WTC11 (cell line): ENCODE measurements around the gene COL5A1. TPM values are rescaled to one million over a fixed set of nuclear protein-coding genes. Genes with fewer than 3 reads are reported as not detected.

ENCODE experiments used
- ATAC-seq: fragments of 200-7000 bp; cut with Tn5 transposase; 2 replicates; pipeline ENCODE4 v1.10.0; 2021; ENCODE audit warnings: mild to moderate bottlenecking, moderate library complexity
- CTCF ChIA-PET: fragments of 300-600 bp; sonication (Branson Sonifier 250); formaldehyde crosslinking; loops from one replicate; lab custom pipeline; 2021; ENCODE audit warnings: antibody characterized with exemption; lab: Charles Lee
- POLR2A ChIA-PET: fragments of 350-600 bp; sonication (Branson Sonifier 250); formaldehyde crosslinking; loops from one replicate; lab custom pipeline; 2021; ENCODE audit warnings: antibody characterized with exemption; lab: Charles Lee
- DNase-seq: peaks from one replicate; pipeline ENCODE4 v3.0.0; 2021; ENCODE audit warnings: low spot score
- H3K27ac Mint-ChIP-seq: 2 replicates; pipeline ENCODE4 v1.8.0; 2021; ENCODE audit warnings: mixed read lengths
- H3K27me3 Mint-ChIP-seq: 2 replicates; pipeline ENCODE4 v1.8.0; 2021; ENCODE audit warnings: low read depth, mild to moderate bottlenecking, moderate library complexity, mixed read lengths
- H3K36me3 Mint-ChIP-seq: 2 replicates; pipeline ENCODE4 v1.8.0; 2021; ENCODE audit warnings: mixed read lengths
- H3K4me1 Mint-ChIP-seq: 2 replicates; pipeline ENCODE4 v1.8.0; 2022; ENCODE audit warnings: mixed read lengths
- H3K4me3 Mint-ChIP-seq: 2 replicates; pipeline ENCODE4 v1.8.0; 2021; ENCODE audit warnings: mild to moderate bottlenecking, moderate library complexity, mixed read lengths
- H3K9me3 Mint-ChIP-seq: 2 replicates; pipeline ENCODE4 v1.8.0; 2021; ENCODE audit warnings: mixed read lengths
- AR ChIP-seq: fragments of 250-450 bp; sonication (Bioruptor Pico); IDR thresholded peaks from 2 replicates; pipeline ENCODE4 v1.9.0; 2021; ENCODE audit warnings: mild to moderate bottlenecking
- ARID4B ChIP-seq: sonication (generic); formaldehyde crosslinking; IDR thresholded peaks from 2 replicates; pipeline ENCODE4 v1.8.0; 2023; ENCODE audit warnings: missing genetic modification reagents, mild to moderate bottlenecking, borderline replicate concordance
- ATF2 ChIP-seq: sonication (generic); formaldehyde crosslinking; IDR thresholded peaks from 2 replicates; pipeline ENCODE4 v1.8.1; 2022; ENCODE audit warnings: low read depth, missing genetic modification reagents, borderline replicate concordance
- ATF6 ChIP-seq: sonication (generic); formaldehyde crosslinking; IDR thresholded peaks from 2 replicates; pipeline ENCODE4 v1.8.1; 2023; ENCODE audit warnings: mild to moderate bottlenecking, missing genetic modification reagents
- E2F1 ChIP-seq: sonication (generic); formaldehyde crosslinking; IDR thresholded peaks from 2 replicates; pipeline ENCODE4 v1.8.0; 2022; ENCODE audit warnings: mild to moderate bottlenecking, missing genetic modification reagents
- FOXK1 ChIP-seq: sonication (generic); formaldehyde crosslinking; IDR thresholded peaks from 2 replicates; pipeline ENCODE4 v1.8.0; 2022; ENCODE audit warnings: mild to moderate bottlenecking, moderate library complexity, missing genetic modification reagents
- GRHL2 ChIP-seq: fragments of 250-450 bp; sonication (Bioruptor Pico); IDR thresholded peaks from 2 replicates; pipeline ENCODE4 v1.8.0; 2022; ENCODE audit warnings: mild to moderate bottlenecking, moderate library complexity; ENCODE audit not compliant: insufficient replicate concordance, severe bottlenecking
- HMGXB4 ChIP-seq: sonication (generic); formaldehyde crosslinking; IDR thresholded peaks from 2 replicates; pipeline ENCODE4 v1.8.1; 2023; ENCODE audit warnings: mild to moderate bottlenecking, moderate library complexity, missing genetic modification reagents
- NFE2L1 ChIP-seq: sonication (generic); formaldehyde crosslinking; IDR thresholded peaks from 2 replicates; pipeline ENCODE4 v1.8.1; 2023; ENCODE audit warnings: missing genetic modification reagents
- PREB ChIP-seq: sonication (generic); formaldehyde crosslinking; IDR thresholded peaks from 2 replicates; pipeline ENCODE4 v1.8.1; 2022; ENCODE audit warnings: mild to moderate bottlenecking, missing genetic modification reagents, moderate library complexity, borderline replicate concordance
- PRRX2 ChIP-seq: fragments of 250-450 bp; sonication (Bioruptor Pico); IDR thresholded peaks from 2 replicates; pipeline ENCODE4 v1.8.0; 2021; ENCODE audit warnings: mild to moderate bottlenecking
- SOX15 ChIP-seq: fragments of 250-450 bp; sonication (Bioruptor Pico); IDR thresholded peaks from 2 replicates; pipeline ENCODE4 v1.9.0; 2021; ENCODE audit warnings: mild to moderate bottlenecking
- total RNA-seq: library from RNA; stranded (reverse); gene quantifications from 3 replicates; pipeline ENCODE4 v1.2.3, GENCODE V29; 2021

The COL5A1 gene
- total RNA-seq, 1 experiment from 2014 or later: 13.5 TPM

- Mint-ChIP-seq H3K36me3 (no peaks in the 10 kb centered on the region), H3K9me3 (no peaks in the 10 kb centered on the region), H3K27ac (no peak overlapping the region), H3K4me3 (no peak overlapping the region), H3K4me1 (0 out of 2 replicates have a peak, but pooled peaks cover 2% of the 10 kb centered on the region), H3K27me3 (no peaks in the 10 kb centered on the region)
- DNase-seq (no peak), ATAC-seq (no peak)
- TF ChIP-seq ATF6 (CRISPR knock-in tag) (no peak), AR (CRISPR knock-in tag) (no peak), ARID4B (no peak), SOX15 (no peak), PRRX2 (CRISPR knock-in tag) (no peak), GRHL2 (CRISPR knock-in tag) (no peak), PREB (no peak), HMGXB4 (CRISPR knock-in tag) (no peak), ATF2 (CRISPR knock-in tag) (no peak), FOXK1 (no peak), NFE2L1 (CRISPR knock-in tag) (no peak), E2F1 (CRISPR knock-in tag) (no peak)
- POLR2A ChIA-PET: no interaction called here
- CTCF ChIA-PET: no interaction called here
Observed at GRCh38 chr9:134694714-134695113, 53.1 kb downstream of the COL5A1 start.
